Activated CD4-positive, alpha-beta T cell treated with anti-CD3 and anti-CD28 coated beads, Interleukin-2, amount 50 U/mL, for 1 hour (primary cell): ENCODE data around the gene SLC23A2.
"Not testable (repeated sequence)": the region's sequence is repeated elsewhere in the genome, so short reads cannot be mapped to it uniquely, and the experiment has no call there.

Experiments
- DNase-seq: peaks from one replicate; pipeline ENCODE4 v3.0.0-alpha.2; 2020

Gene SLC23A2

GRCh38 chr20:4929686-4930397, 71.5 kb downstream of the SLC23A2 start:
- no peak for DNase-seq

GRCh38 chr20:4926531-4927156, 74.7 kb downstream of the SLC23A2 start:
- no peak for DNase-seq

DNA sequence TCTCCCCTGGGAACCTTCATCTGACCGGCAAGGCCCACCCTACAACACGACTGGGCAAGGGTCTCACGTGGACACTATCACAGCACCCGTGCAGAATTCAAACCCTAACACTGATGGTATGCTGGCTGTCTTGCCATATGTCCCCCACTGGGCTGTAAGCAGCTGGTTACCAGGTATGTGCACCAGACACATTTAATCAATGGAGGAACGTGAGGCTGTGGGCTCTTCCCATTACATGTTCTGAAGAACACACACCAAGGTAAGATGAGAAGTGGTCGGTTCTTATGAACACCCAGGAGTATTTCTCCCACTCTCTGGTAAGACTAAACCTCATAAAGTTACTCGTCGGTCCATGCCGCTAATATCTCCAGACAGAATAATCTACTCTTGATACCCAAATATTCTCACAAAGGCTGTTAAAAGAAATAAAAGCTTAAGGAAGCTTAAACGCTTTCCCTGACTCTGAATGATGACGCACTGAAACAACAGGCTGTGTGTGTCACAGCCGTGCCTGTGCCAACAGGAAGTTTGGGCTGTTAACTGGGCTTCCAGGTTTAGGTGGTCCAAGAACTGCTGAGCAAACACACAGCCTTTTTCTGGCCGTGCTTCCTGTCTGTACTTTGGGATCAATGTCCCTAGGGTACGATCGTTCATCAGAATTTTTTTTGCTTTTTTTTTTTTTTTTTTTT, 75.3 kb downstream of the SLC23A2 start:
- no peak for DNase-seq

- DNase-seq, result no peak
Measured at GRCh38 chr20:4924446-4924845, 76.9 kb downstream of the SLC23A2 start.

- no peak for DNase-seq
Measured at GRCh38 chr20:4924032-4924431, 77.3 kb downstream of the SLC23A2 start.

DNA sequence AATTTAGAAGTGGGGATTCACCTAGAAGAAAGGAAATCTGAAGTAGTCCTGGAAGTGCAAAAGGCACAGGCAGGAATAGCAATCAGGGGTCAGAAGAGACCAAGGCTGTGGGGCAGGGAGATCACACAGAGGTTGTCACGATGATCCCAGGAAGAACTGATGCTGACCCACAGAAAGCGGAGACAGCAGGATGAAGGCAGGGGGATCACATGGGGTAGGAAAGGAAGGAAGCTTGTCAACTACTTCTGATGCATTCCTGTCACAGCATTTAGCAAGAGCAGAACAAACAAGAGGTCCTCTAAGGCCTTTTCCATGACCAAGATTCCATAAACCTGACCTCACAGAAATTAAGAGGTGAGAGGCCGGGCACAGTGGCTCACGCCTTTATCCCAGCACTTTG, 79.1 kb downstream of the SLC23A2 start:
- DNase-seq, result no peak

DNA sequence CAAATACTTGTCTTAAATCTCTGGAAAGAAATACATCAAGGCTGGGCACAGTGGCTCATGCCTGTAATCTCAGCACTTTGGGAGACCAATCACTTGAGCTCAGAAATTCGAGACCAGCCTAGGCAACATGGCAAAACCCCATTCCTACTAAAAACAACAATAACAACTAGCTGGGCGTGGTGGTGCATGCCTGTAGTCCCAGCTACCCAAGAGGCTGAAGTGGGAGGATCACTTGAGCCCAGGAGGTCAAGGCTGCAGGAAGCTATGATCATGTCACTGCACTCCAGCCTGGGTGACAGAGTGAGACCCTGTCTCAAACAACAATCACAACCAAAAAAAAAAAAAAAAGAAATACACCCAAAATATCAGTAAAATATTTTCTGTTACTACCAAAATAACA, 80.0 kb downstream of the SLC23A2 start:
- not testable (repeated sequence) for DNase-seq

- DNase-seq, result no peak
Measured at GRCh38 chr20:4920655-4921054, 80.7 kb downstream of the SLC23A2 start.

- no peak for DNase-seq
Measured at GRCh38 chr20:4920131-4920530, 81.2 kb downstream of the SLC23A2 start.

- DNase-seq, result no peak
Measured at GRCh38 chr20:4919047-4919704, 82.1 kb downstream of the SLC23A2 start.

- DNase-seq, result no peak
Measured at GRCh38 chr20:4918473-4918872, 82.8 kb downstream of the SLC23A2 start.

- no peak for DNase-seq
Measured at GRCh38 chr20:4916971-4917881, 84.1 kb downstream of the SLC23A2 start.

DNA sequence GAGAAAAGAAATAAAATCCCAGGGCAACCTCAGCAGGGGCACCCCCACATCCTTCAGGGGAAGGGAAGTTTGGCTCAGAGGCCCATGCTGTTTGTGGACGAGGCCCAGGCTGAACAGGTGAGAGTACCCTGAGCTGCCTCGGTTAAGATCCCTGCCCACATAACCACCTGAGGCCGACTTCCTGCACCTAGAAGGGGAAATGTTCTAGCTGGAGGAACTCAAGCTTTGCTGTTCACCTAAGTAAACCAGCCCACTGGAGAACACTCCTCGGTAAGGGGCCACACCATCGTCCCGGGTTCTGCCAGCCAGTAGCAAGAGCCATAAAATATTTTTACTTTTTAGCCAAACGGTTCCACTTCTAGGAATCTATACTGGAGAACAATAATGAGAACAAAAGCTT, 88.2 kb downstream of the SLC23A2 start:
- DNase-seq, result no peak

DNA sequence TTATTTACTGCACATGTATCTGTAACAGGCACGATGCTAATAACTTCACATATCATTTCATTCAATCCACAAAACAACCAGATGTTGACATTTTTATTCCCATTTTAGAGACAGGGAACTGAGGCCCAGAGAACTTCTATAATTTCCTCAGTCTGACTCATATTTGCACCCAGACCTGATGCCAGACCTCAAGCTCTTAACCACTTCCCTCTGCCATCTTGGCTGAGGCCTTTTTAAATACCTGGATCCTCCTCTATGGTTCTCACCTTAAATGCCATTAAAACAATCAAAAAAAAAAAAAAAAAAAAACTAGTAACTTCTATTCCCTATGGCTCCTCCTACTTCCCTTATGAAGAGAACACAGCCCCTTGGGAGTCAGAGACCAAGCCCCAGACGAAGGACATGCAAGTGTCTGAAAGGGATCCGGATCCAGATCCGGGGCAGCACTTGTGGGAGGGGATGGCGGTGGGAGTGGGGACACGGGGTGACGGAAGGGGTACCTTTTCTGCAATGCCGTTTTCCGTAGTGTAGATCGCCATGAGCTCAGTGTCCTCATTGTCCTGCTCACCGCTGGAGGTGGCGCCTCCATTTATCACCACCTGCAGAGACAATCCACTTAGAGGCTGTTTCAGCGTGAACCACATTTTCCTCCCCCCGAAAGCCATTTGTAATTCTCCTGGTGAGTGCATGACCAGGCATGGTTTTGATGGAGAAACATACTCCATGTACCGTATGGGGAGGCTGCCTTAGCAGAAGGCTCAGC, 88.7 kb downstream of the SLC23A2 start:
- no peak for DNase-seq

GRCh38 chr20:4910951-4911350, 90.4 kb downstream of the SLC23A2 start:
- no peak for DNase-seq

DNA sequence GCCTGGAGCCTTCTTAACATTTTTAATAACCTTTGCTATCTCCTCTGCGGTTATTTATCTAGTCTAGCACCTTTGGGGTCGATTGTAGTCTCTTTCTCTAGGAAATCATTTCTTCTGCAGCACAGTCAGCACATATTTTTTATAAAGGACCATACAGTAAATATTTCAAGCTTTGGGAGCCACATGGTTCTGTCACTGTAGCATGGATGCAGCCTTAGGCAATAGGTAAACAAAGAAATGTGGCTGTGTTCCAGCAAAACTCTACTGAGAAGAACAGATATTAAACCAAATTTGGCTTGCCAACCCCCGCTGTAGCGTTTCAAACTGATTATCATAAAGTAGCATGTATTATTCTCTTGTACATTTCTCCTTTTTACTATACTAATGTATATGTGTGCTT, 95.7 kb downstream of the SLC23A2 start:
- no peak for DNase-seq

DNA sequence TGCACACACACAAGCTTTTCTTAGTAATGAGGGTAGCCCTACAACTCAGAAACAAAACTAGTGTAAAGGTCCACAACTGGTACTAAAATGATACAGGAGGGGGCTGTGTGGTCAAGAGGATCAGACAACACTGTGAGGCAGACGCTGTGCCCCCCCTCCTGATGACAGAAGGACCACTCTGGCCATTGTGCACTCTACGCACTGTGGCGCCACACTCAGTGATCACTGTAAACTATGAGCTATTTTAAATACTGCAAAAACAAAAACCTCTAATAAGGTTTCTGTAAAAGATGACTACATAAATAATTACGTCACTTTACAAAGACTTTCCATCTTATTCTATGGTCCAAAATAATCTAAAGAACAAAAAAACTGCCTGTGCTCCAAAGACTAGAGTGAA, 96.1 kb downstream of the SLC23A2 start:
- no peak for DNase-seq

DNA sequence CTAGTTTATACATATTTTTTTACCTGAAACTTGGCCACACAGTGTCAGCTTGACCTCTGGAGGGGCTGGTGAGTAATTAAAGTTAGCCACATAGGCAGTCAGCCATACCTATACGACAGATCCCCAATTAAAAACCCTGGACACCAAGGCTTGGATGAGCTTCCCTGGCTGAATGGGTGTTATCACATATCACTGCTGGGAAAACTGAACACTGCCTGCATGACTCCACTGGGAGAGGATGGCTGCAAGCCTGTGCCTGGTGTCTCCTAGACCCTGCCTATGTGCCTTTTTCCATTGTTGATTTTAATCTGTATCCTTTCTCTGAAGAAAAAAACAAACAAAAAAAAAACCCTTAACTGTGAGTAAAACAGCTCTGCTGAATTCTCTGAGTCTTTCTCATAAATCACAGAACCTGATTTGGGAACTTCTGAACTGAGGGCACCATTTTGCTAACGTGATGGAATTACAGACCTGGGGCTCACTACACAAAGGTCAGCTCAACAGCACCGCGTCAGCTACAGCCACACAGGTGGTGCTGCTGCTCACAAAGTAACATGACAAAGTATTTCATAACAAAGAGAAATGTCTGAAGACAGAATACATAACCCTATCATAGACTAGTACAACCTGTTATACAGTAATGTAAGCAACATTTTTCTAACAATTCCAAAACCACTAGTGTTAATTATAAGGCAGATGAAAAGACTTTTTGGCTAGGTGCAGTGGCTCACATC, 97.0 kb downstream of the SLC23A2 start:
- DNase-seq, result no peak

- DNase-seq, result no peak
Measured at GRCh38 chr20:4902788-4903187, 98.5 kb downstream of the SLC23A2 start.

GRCh38 chr20:4901031-4901818, 100.1 kb downstream of the SLC23A2 start:
- no peak for DNase-seq
